B cell (primary cell): ENCODE data around the gene IFNG-AS1. TPM values are rescaled to one million over a fixed set of nuclear protein-coding genes. Genes with fewer than 3 reads are reported as not detected.

Experiments used
- ATAC-seq: fragments of 200-7000 bp; cut with Tn5 transposase; one replicate; pipeline ENCODE4 v1.10.0; 2021; ENCODE audit warnings: low read depth, mild to moderate bottlenecking, moderate number of reproducible peaks, moderate library complexity
- CTCF ChIA-PET: fragments of 350-600 bp; sonication (Branson Sonifier 250); formaldehyde crosslinking; loops from one replicate; lab custom pipeline; 2021; ENCODE audit warnings: antibody characterized with exemption, inconsistent platforms; lab: Charles Lee
- POLR2A ChIA-PET: fragments of 350-600 bp; sonication (Branson Sonifier 250); formaldehyde crosslinking; loops from one replicate; lab custom pipeline; 2021; ENCODE audit warnings: antibody characterized with exemption; lab: Charles Lee
- DNase-seq: peaks from one replicate; pipeline ENCODE4 v3.0.0; 2013
- H2AFZ ChIP-seq: 2 replicates; pipeline ENCODE4 v1.6.1; 2012; ENCODE audit warnings: mild to moderate bottlenecking, low read depth, low read length; ENCODE audit not compliant: insufficient read depth, poor library complexity, severe bottlenecking
- H3K27ac ChIP-seq, 2 donors: 1 replicate in 1 of 2; 2 replicates in 1 of 2; pipeline ENCODE4 v1.5.1; 2012 to 2013; ENCODE audit warnings: low read length in 2 of 2, mild to moderate bottlenecking in 2 of 2, moderate library complexity in 1 of 2
- H3K27me3 ChIP-seq, 4 experiments: fragments of 200-600 bp in 1 of 4; sonication (generic) in 1 of 4; replicated peaks in 1 of 4; 1 replicate in 2 of 4; 2 replicates in 2 of 4; pipeline versions ENCODE4 v1.6.1 to v1.7.0; 2013 to 2016; ENCODE audit warnings: low read length in 3 of 4, mild to moderate bottlenecking in 2 of 4, mixed read lengths in 1 of 4, moderate library complexity in 1 of 4; ENCODE audit not compliant: insufficient read depth in 4 of 4, control insufficient read depth in 3 of 4; ENCODE audit errors: control extremely low read depth in 1 of 4
- H3K36me3 ChIP-seq, 2 experiments: replicated peaks in 1 of 2; 1 replicate in 1 of 2; 2 replicates in 1 of 2; pipeline versions ENCODE4 v1.6.1 to v1.7.1; 2013; ENCODE audit warnings: low read length in 1 of 2; ENCODE audit not compliant: insufficient read depth in 2 of 2, control insufficient read depth in 1 of 2; ENCODE audit errors: control extremely low read depth in 1 of 2, extremely low read depth in 1 of 2
- H3K4me1 ChIP-seq, 2 donors: fragments of 200-600 bp in 1 of 2; sonication (generic) in 1 of 2; 1 replicate in 1 of 2; 2 replicates in 1 of 2; pipeline versions ENCODE4 v1.5.1 to v1.6.1; 2013 to 2017; ENCODE audit warnings: low read length in 2 of 2; ENCODE audit not compliant: control insufficient read depth in 2 of 2, insufficient read depth in 2 of 2
- H3K4me2 ChIP-seq: replicated peaks from 2 replicates; pipeline ENCODE3; 2012; ENCODE audit warnings: mild to moderate bottlenecking, low read depth, low read length; ENCODE audit not compliant: poor library complexity, severe bottlenecking
- H3K4me3 ChIP-seq, 5 experiments: fragments of 200-600 bp in 1 of 5; sonication (generic) in 1 of 5; 1 replicate in 3 of 5; 2 replicates in 2 of 5; pipeline versions ENCODE4 v1.5.1 to v1.7.0; 2011 to 2016; ENCODE audit warnings: low read length in 4 of 5, mild to moderate bottlenecking in 4 of 5, low read depth in 2 of 5, control low read depth in 1 of 5, moderate library complexity in 1 of 5; ENCODE audit not compliant: insufficient read depth in 1 of 5; ENCODE audit errors: control extremely low read depth in 1 of 5, extremely low read depth in 1 of 5
- H3K79me2 ChIP-seq: fragments of 200-600 bp; sonication (generic); one replicate; pipeline ENCODE4 v1.6.0; 2016; ENCODE audit warnings: low read length; ENCODE audit not compliant: control insufficient read depth, insufficient read depth
- H3K9ac ChIP-seq: fragments of 200-600 bp; sonication (generic); 2 replicates; pipeline ENCODE4 v1.6.1; 2017; ENCODE audit warnings: mild to moderate bottlenecking, low read length, moderate library complexity
- H3K9me3 ChIP-seq, 3 donors: one replicate each; pipeline versions ENCODE4 v1.6.1 to v1.7.1; 2013; ENCODE audit warnings: low read length in 2 of 3; ENCODE audit not compliant: control insufficient read depth in 2 of 3, insufficient read depth in 1 of 3; ENCODE audit errors: control extremely low read depth in 1 of 3
- H4K20me1 ChIP-seq: 2 replicates; pipeline ENCODE4 v1.6.0; 2012; ENCODE audit warnings: mild to moderate bottlenecking, low read length; ENCODE audit not compliant: insufficient read depth, control insufficient read depth, poor library complexity, severe bottlenecking
- H3K27ac Mint-ChIP-seq: one replicate; pipeline ENCODE4 v1.8.0; 2021; ENCODE audit warnings: mixed read lengths
- H3K27me3 Mint-ChIP-seq: one replicate; pipeline ENCODE4 v1.8.0; 2021; ENCODE audit warnings: mixed read lengths
- H3K4me1 Mint-ChIP-seq: one replicate; pipeline ENCODE4 v1.8.0; 2021; ENCODE audit warnings: mixed read lengths
- H3K4me3 Mint-ChIP-seq: one replicate; pipeline ENCODE4 v1.8.0; 2021; ENCODE audit warnings: mixed read lengths
- H3K9me3 Mint-ChIP-seq: one replicate; pipeline ENCODE4 v1.8.0; 2022; ENCODE audit warnings: mixed read lengths; ENCODE audit not compliant: insufficient read depth
- CTCF ChIP-seq: fragments of 200-600 bp; IDR thresholded peaks from one replicate; pipeline ENCODE4 v1.8.0; 2022; ENCODE audit warnings: antibody characterized with exemption, mild to moderate bottlenecking
- EZH2 ChIP-seq: IDR thresholded peaks from 2 replicates; pipeline ENCODE4 v1.6.1; 2012; ENCODE audit warnings: borderline replicate concordance, low read depth, mild to moderate bottlenecking, moderate library complexity, low read length; ENCODE audit not compliant: insufficient read depth, poor library complexity, severe bottlenecking
- WGBS: methylation state at CpG from one replicate; pipeline ENCODE4 v1.1.5; 2013; ENCODE audit warnings: missing lambda C conversion rate; ENCODE audit not compliant: insufficient coverage; 5-methylcytosine and 5-hydroxymethylcytosine counted together
- intact Hi-C: fragments of 100-400 bp; cut with micrococcal nuclease; formaldehyde crosslinking; loops from one replicate; pipeline ENCODE4 v1.10.0; 2022
- polyA plus RNA-seq: library from polyadenylated mRNA; depleted of rRNA; stranded (reverse); fragments of >200 nt; gene quantifications from 2 replicates; pipeline ENCODE4 v1.2.3, GENCODE V29; 2012
- total RNA-seq, 2 donors: library from RNA; stranded (reverse); fragments of 120-200 nt in 1 of 2; gene quantifications; 1 replicate in 1 of 2; 2 replicates in 1 of 2; pipeline versions ENCODE4 v1.2.3 to v1.2.4, GENCODE V29; 2013 to 2022

The IFNG-AS1 gene
- total and polyA plus RNA-seq, 2 donors (not counting 1 experiment from before 2014, with no cell fraction given), result 1.8 to 19.0 TPM

DNA sequence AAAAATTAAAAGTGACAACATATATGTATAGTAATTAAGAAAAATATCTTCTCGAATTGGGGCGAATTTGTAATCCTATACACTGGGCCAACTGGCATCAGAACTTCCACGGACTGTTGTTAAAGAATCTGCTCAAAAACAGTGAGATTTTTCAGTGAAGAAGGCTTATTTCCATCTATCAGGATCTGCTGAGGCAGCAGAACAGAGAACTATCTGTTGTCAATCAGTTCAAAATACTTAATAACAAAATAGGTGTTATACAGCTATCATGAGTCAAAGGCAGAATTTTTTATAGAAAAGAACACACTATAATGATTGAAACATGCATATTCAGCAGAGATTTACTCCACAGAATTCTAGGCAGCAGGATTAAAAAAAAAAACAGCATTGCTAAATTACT lies 41.9 kb downstream of the IFNG-AS1 start:
- peaks cover 0 to 3% of the 10 kb centered on the region in 2 experiments for H3K36me3 ChIP-seq
- ChIA-PET CTCF (interaction anchor here (0.8 to 1.5 kb wide), 2 partner anchors 10 to 11 kb away, joined by 3 to 7 read pairs; no protein-coding TSS in a partner anchor), POLR2A (no interaction called here)
- no peaks in the 10 kb centered on the region for H3K27me3 ChIP-seq
- H3K79me2 ChIP-seq, result no peaks in the 10 kb centered on the region
- Mint-ChIP-seq H3K27ac (no peak overlapping the region), H3K9me3 (no peaks in the 10 kb centered on the region), H3K27me3 (no peaks in the 10 kb centered on the region), H3K4me1 (peaks cover 10% of the 10 kb centered on the region), H3K4me3 (no peak overlapping the region)
- no peak overlapping the region for H3K27ac ChIP-seq
- H3K4me3 ChIP-seq, result no peak overlapping the region
- DNase-seq (no peak), ATAC-seq (no peak)
- H4K20me1 ChIP-seq, result no peaks in the 10 kb centered on the region
- H2AFZ ChIP-seq, result no peak overlapping the region
- H3K4me2 ChIP-seq, result no peak overlapping the region
- H3K4me1 ChIP-seq, result peaks cover 6 to 7% of the 10 kb centered on the region in 2 donors
- peaks cover 0 to 3% (median 3%) of the 10 kb centered on the region in 3 donors for H3K9me3 ChIP-seq
- WGBS, result no CpG with 5 or more reads among the region's 3 CpGs
- intact Hi-C loops, result no loop called here
- H3K9ac ChIP-seq, result no peak overlapping the region
- TF ChIP-seq EZH2 (no peak), CTCF (no peak)

DNA sequence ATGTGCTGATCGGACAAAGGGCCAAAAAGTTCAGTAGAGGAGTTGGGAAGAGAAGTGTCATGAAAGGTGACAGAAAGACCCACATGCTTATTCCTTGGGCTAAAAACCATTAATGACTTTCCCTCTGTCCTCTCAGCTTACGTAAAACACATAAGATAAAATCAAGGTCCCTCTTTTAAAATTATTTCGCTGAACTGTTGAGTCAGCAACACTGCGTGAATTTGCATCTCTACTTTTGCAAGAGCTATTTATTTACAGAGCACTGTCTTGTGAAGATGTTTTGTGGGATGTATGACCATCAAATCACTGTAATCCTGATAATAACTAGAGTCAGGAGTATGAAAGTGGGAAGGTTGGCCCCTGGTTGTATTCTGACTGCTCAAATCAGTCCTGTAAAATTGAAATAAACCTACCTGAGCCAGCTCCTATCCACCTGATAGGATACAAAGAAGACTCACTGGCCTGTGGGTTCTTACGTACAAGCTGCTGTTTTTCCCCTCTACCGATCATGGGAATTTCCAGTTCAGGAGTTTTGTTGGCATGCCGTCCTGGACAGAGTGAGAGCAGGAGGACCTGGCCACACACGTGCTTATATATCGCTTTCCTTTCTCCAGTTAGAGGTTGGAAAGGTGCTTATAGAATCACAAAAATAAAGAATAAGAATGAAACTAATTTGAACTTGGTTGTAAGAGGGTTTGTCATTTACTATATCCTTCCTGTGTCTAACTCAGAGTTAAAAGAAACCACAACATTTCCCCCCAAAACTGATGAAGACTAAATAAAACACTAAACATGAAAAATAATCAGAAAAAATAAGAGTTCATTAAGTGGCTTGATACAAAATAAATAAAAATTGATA lies 42.9 kb downstream of the IFNG-AS1 start:
- no peaks in the 10 kb centered on the region for H3K9me3 Mint-ChIP-seq
- intact Hi-C loops, result no loop called here
- H3K4me2 ChIP-seq, result no peak overlapping the region
- H3K9me3 ChIP-seq, result peaks cover 0 to 3% (median 3%) of the 10 kb centered on the region in 3 donors
- peaks cover 6 to 7% of the 10 kb centered on the region in 2 donors for H3K4me1 ChIP-seq
- ChIA-PET POLR2A (no interaction called here), CTCF (interaction anchor here (0.8 to 1.5 kb wide), 2 partner anchors 9 to 11 kb away, joined by 3 to 7 read pairs; no protein-coding TSS in a partner anchor)
- no peak overlapping the region for H3K27ac Mint-ChIP-seq
- H3K4me3 ChIP-seq, result no peak overlapping the region
- H2AFZ ChIP-seq, result no peak overlapping the region
- H3K79me2 ChIP-seq, result no peaks in the 10 kb centered on the region
- no peaks in the 10 kb centered on the region for H3K27me3 Mint-ChIP-seq
- TF ChIP-seq CTCF (no peak), EZH2 (no peak)
- no peaks in the 10 kb centered on the region for H4K20me1 ChIP-seq
- WGBS, result no CpG with 5 or more reads among the region's 9 CpGs
- H3K27me3 ChIP-seq, result no peaks in the 10 kb centered on the region
- H3K27ac ChIP-seq, result no peak overlapping the region
- no peak overlapping the region for H3K4me3 Mint-ChIP-seq
- ATAC-seq (no peak), DNase-seq (no peak)
- peaks cover 10% of the 10 kb centered on the region for H3K4me1 Mint-ChIP-seq
- H3K9ac ChIP-seq, result no peak overlapping the region
- peaks cover 0 to 1% of the 10 kb centered on the region in 2 experiments for H3K36me3 ChIP-seq
